GM12878 (cell line): ENCODE data around the gene KCNK4. TPM values are rescaled to one million over a fixed set of nuclear protein-coding genes. Genes with fewer than 3 reads are reported as not detected.

Experiments used
- ATAC-seq: fragments of 200-7000 bp; cut with Tn5 transposase; 3 replicates; pipeline ENCODE4 v1.9.1; 2020; ENCODE audit warnings: mild to moderate bottlenecking, moderate library complexity
- BruUV-seq: library from RNA; stranded (reverse); fragments of 400-500 nt; replicated peaks from 2 replicates; lab custom pipeline; 2021; lab: Mats Ljungman, UMichigan
- CTCF ChIA-PET: fragments of 300-600 bp; sonication (Branson Sonifier 250); formaldehyde crosslinking; extraction: SDS; loops from one replicate; lab custom pipeline; 2021; ENCODE audit warnings: inconsistent platforms; lab: Yijun Ruan, JAX
- POLR2A ChIA-PET: fragments of 350-600 bp; formaldehyde crosslinking; extraction: SDS; loops from one replicate; lab custom pipeline; 2021; ENCODE audit warnings: inconsistent platforms; lab: Charles Lee
- RAD21 ChIA-PET: fragments of 300-600 bp; sonication (Branson Sonifier 250); formaldehyde crosslinking; loops from one replicate; lab custom pipeline; 2023; ENCODE audit warnings: antibody characterized with exemption; ENCODE audit not compliant: unreplicated experiment; lab: Charles Lee
- SMC1A ChIA-PET: fragments of 300-600 bp; sonication (Branson Sonifier 250); formaldehyde crosslinking; loops from one replicate; lab custom pipeline; 2023; ENCODE audit not compliant: unreplicated experiment, uncharacterized antibody; lab: Charles Lee
- DNase-seq: peaks from one replicate; pipeline ENCODE4 v3.0.0-alpha.2; 2011; ENCODE audit warnings: low read depth, low spot score
- FAIRE-seq: peaks from 3 replicates; lab custom pipeline; 2011; peaks lifted over from hg19 to GRCh38; lab: Jason Lieb, UNC
- H2AFZ ChIP-seq: 2 replicates; pipeline ENCODE4 v1.6.0; 2011; ENCODE audit warnings: low read depth, low read length, control low read depth; ENCODE audit not compliant: control insufficient read depth
- H3K27ac ChIP-seq: 2 replicates; pipeline ENCODE4 v1.5.1; 2011; ENCODE audit warnings: control low read depth; ENCODE audit not compliant: control insufficient read depth, insufficient read depth
- H3K27me3 ChIP-seq, 2 experiments: replicated peaks in 1 of 2; 2 replicates each; pipeline versions ENCODE4 v1.6.0 to v1.6.1; 2011; ENCODE audit warnings: low read length in 1 of 2; ENCODE audit not compliant: control insufficient read depth in 2 of 2, insufficient read depth in 2 of 2
- H3K36me3 ChIP-seq, 2 experiments: 2 replicates each; pipeline ENCODE4 v1.5.1; 2011; ENCODE audit warnings: low read length in 1 of 2; ENCODE audit not compliant: control insufficient read depth in 2 of 2, insufficient read depth in 2 of 2
- H3K4me1 ChIP-seq: 2 replicates; pipeline ENCODE4 v1.6.1; 2011; ENCODE audit warnings: mild to moderate bottlenecking, low read length, moderate library complexity, mixed read lengths; ENCODE audit not compliant: control insufficient read depth, insufficient read depth
- H3K4me2 ChIP-seq: 2 replicates; pipeline ENCODE4 v1.6.0; 2011; ENCODE audit warnings: control low read depth; ENCODE audit not compliant: control insufficient read depth, insufficient read depth
- H3K4me3 ChIP-seq: fragments of 200-600 bp; sonication (generic); 2 replicates; pipeline ENCODE4 v1.5.1; 2016
- H3K79me2 ChIP-seq: 2 replicates; pipeline ENCODE4 v1.6.0; 2011; ENCODE audit warnings: low read length; ENCODE audit not compliant: control insufficient read depth, insufficient read depth
- H3K9ac ChIP-seq: 2 replicates; pipeline ENCODE4 v1.8.0; 2011; ENCODE audit warnings: low read length, control low read depth, mixed read lengths; ENCODE audit not compliant: control insufficient read depth, insufficient read depth
- H3K9me3 ChIP-seq: replicated peaks from 3 replicates; pipeline ENCODE4 v1.5.1; 2011; ENCODE audit warnings: mild to moderate bottlenecking, low read length; ENCODE audit not compliant: control insufficient read depth, insufficient read depth
- H4K20me1 ChIP-seq: 2 replicates; pipeline ENCODE4 v1.6.0; 2011; ENCODE audit not compliant: control insufficient read depth, insufficient read depth
- E2F8 ChIP-seq: fragments of 450-650 bp; IDR thresholded peaks from 2 replicates; pipeline ENCODE4 v1.6.1; 2018; ENCODE audit warnings: mild to moderate bottlenecking, low read depth, moderate library complexity; ENCODE audit not compliant: partially characterized antibody
- ELK1 ChIP-seq: IDR thresholded peaks from 2 replicates; pipeline ENCODE4 v1.6.1; 2012; ENCODE audit warnings: low read depth, low read length, improper control_type of control experiment
- EZH2 ChIP-seq: IDR thresholded peaks from 2 replicates; pipeline ENCODE4 v1.6.1; 2012; ENCODE audit warnings: low read depth, mild to moderate bottlenecking, control low read depth, inconsistent platforms, low read length, borderline replicate concordance; ENCODE audit not compliant: control insufficient read depth
- FOXK2 ChIP-seq: fragments of 450-650 bp; IDR thresholded peaks from 2 replicates; pipeline ENCODE4 v1.6.1; 2017; ENCODE audit warnings: mild to moderate bottlenecking, moderate library complexity
- GABPA ChIP-seq: IDR thresholded peaks from 2 replicates; pipeline ENCODE4 v1.6.1; 2014; ENCODE audit warnings: antibody characterized with exemption, low read depth, mild to moderate bottlenecking, inconsistent platforms
- LARP7 ChIP-seq: fragments of 450-650 bp; IDR thresholded peaks from 2 replicates; pipeline ENCODE4 v1.6.1; 2017; ENCODE audit warnings: mild to moderate bottlenecking
- MAX ChIP-seq: IDR thresholded peaks from 2 replicates; pipeline ENCODE4 v1.6.1; 2012; ENCODE audit warnings: low read depth, low read length, improper control_type of control experiment
- MEF2A ChIP-seq: IDR thresholded peaks from 2 replicates; pipeline ENCODE4 v1.6.1; 2011; ENCODE audit warnings: low read depth, mild to moderate bottlenecking, low read length, moderate library complexity; ENCODE audit not compliant: insufficient read depth
- PAX5 ChIP-seq: IDR thresholded peaks from 2 replicates; pipeline ENCODE4 v1.6.1; 2011; ENCODE audit warnings: low read depth, low read length, borderline replicate concordance
- PBX3 ChIP-seq: IDR thresholded peaks from 2 replicates; pipeline ENCODE4 v1.6.1; 2011; ENCODE audit warnings: mild to moderate bottlenecking, low read depth, low read length, moderate library complexity; ENCODE audit not compliant: insufficient replicate concordance
- POLR2AphosphoS2 ChIP-seq: IDR thresholded peaks from 2 replicates; pipeline ENCODE4 v1.6.1; 2011; ENCODE audit warnings: low read depth, mild to moderate bottlenecking, low read length, improper control_type of control experiment, moderate library complexity
- SREBF1 ChIP-seq: IDR thresholded peaks from 2 replicates; pipeline ENCODE4 v1.6.1; 2012; ENCODE audit warnings: mild to moderate bottlenecking, low read length
- TCF3 ChIP-seq: IDR thresholded peaks from 2 replicates; pipeline ENCODE4 v1.6.1; 2012; ENCODE audit warnings: low read depth, mild to moderate bottlenecking, low read length, borderline replicate concordance; ENCODE audit not compliant: insufficient read depth
- TCF7 ChIP-seq: IDR thresholded peaks from 2 replicates; pipeline ENCODE4 v1.6.1; 2014; ENCODE audit warnings: antibody characterized with exemption, borderline replicate concordance
- WGBS: methylation state at CpG from one replicate; pipeline ENCODE4 v1.1.6; 2016; ENCODE audit warnings: low lambda C conversion rate; ENCODE audit not compliant: insufficient replicate concordance, insufficient coverage; ENCODE audit errors: missing lambda C conversion rate; 5-methylcytosine and 5-hydroxymethylcytosine counted together
- in situ Hi-C: fragments of 300-500 bp; cut with MboI; formaldehyde crosslinking; loops from 9 replicates; pipeline ENCODE4 v1.14.3; 2018; ENCODE audit warnings: mixed read lengths
- intact Hi-C: fragments of 100-400 bp; cut with micrococcal nuclease; formaldehyde crosslinking; loops from one replicate; pipeline ENCODE4 v1.14.2; 2022; ENCODE audit not compliant: unreplicated experiment
- polyA plus RNA-seq, 11 experiments: library from polyadenylated mRNA; depleted of rRNA in 4 of 11; unstranded in 6 of 11; stranded (reverse) in 5 of 11; fragments of >200 nt; fragmentation: Nextera tagmentation in 4 of 11; fragmentation: Illumina TruSeq in 1 of 11; extraction: Ambion mirVana in 4 of 11; extraction: Trizol in 1 of 11; gene quantifications; 1 replicate in 1 of 11; 2 replicates in 10 of 11; pipeline versions ENCODE4 v1.2.1 to v1.2.3, GENCODE V29; 2011 to 2016; ENCODE audit warnings: inconsistent platforms in 2 of 11, missing spikeins in 2 of 11, low read depth in 1 of 11
- total RNA-seq, 4 experiments: library from RNA; depleted of rRNA in 3 of 4; stranded (reverse); fragments of >200 nt in 3 of 4; fragmentation: Illumina TruSeq in 1 of 4; extraction: Trizol in 1 of 4; gene quantifications; 2 replicates each; pipeline versions ENCODE4 v1.2.1 to v1.2.3, GENCODE V29; 2013 to 2021

The KCNK4 gene
- total and polyA plus RNA-seq, 10 of the 15 experiments (the other 5 are each of a cell fraction or from before 2014, with no cell fraction given), result 0.04 TPM; not detected in 9

GRCh38 chr11:64263021-64263946 is 27.8 kb upstream of the KCNK4 start (continued):
- no peak for TF ChIP-seq POLR2AphosphoS2
- TF ChIP-seq FOXK2, result no peak

GRCh38 chr11:64263947-64264317 is 27.2 kb upstream of the KCNK4 start:
- in situ Hi-C loops, result no loop called here
- H3K9me3 ChIP-seq, result no peaks in the 10 kb centered on the region
- no peak overlapping the region for H3K4me3 ChIP-seq
- H4K20me1 ChIP-seq, result no peaks in the 10 kb centered on the region
- FAIRE-seq, result no peak
- no peak overlapping the region for H3K27ac ChIP-seq
- no peak overlapping the region for H3K4me2 ChIP-seq
- ChIA-PET RAD21 (no interaction called here), CTCF (interaction anchor here (1.3 to 1.7 kb wide), 2 partner anchors 12 to 96 kb away, joined by 3 to 4 read pairs; no protein-coding TSS in a partner anchor), POLR2A (interaction anchor here (0.6 to 1.1 kb wide), 2 partner anchors 16 to 20 kb away, joined by 3 read pairs; no protein-coding TSS in a partner anchor), SMC1A (no interaction called here)
- intact Hi-C loops, result no loop called here
- no peaks in the 10 kb centered on the region for H3K27me3 ChIP-seq
- no peak for DNase-seq
- H2AFZ ChIP-seq, result no peak overlapping the region
- no peak for ATAC-seq
- peaks cover 4% of the 10 kb centered on the region for H3K79me2 ChIP-seq
- H3K4me1 ChIP-seq, result peaks cover 20% of the 10 kb centered on the region
- 80% methylated on average over 8 of the region's 8 CpGs for WGBS
- BruUV-seq, result no TSS peak
- no peak overlapping the region for H3K9ac ChIP-seq
- peaks cover 0 to 2% of the 10 kb centered on the region in 2 experiments; a peak in 2 of 4 replicates for H3K36me3 ChIP-seq
- TF ChIP-seq LARP7 (no peak), EZH2 (no peak), MEF2A (no peak), PBX3 (no peak), ELK1 (no peak), TCF7 (no peak), PAX5 (no peak), TCF3 (no peak), GABPA (no peak), SREBF1 (no peak), MAX (no peak), E2F8 (no peak)
